K562 (cell line): Measurements from ENCODE around the gene VPS13D. TPM values are rescaled to one million over a fixed set of nuclear protein-coding genes. Genes with fewer than 3 reads are reported as not detected.

ENCODE experiments used
- CHCHD3 ChIP-seq: fragments of 250-450 bp; sonication (Bioruptor Pico); IDR thresholded peaks from 2 replicates; pipeline ENCODE4 v2.1.2; 2022; ENCODE audit warnings: mild to moderate bottlenecking
- MTA1 ChIP-seq: fragments of 450-650 bp; IDR thresholded peaks from 2 replicates; pipeline ENCODE4 v1.6.1; 2017; ENCODE audit warnings: borderline replicate concordance
- NBN ChIP-seq: fragments of 450-650 bp; IDR thresholded peaks from 2 replicates; pipeline ENCODE4 v1.6.1; 2016; ENCODE audit warnings: low read depth, mild to moderate bottlenecking
- NFE2 ChIP-seq: IDR thresholded peaks from 2 replicates; pipeline ENCODE4 v1.6.1; 2014; ENCODE audit warnings: antibody characterized with exemption, low read depth
- SIX5 ChIP-seq, 2 experiments: IDR thresholded peaks; 2 replicates each; pipeline ENCODE4 v1.6.1; 2011; ENCODE audit warnings: low read length in 2 of 2, borderline replicate concordance in 1 of 2, low read depth in 1 of 2, mild to moderate bottlenecking in 1 of 2, moderate library complexity in 1 of 2; ENCODE audit not compliant: insufficient read depth in 1 of 2
- ZNF24 ChIP-seq: fragments of 450-650 bp; IDR thresholded peaks from 2 replicates; pipeline ENCODE4 v1.6.1; 2016
- polyA plus RNA-seq, 8 experiments: library from polyadenylated mRNA; depleted of rRNA in 4 of 8; stranded (reverse) in 5 of 8; unstranded in 3 of 8; fragments of >200 nt; fragmentation: Nextera tagmentation in 2 of 8; fragmentation: Illumina TruSeq in 1 of 8; extraction: Ambion mirVana in 2 of 8; extraction: Trizol in 1 of 8; gene quantifications; 2 replicates each; pipeline versions ENCODE4 v1.2.1 to v1.2.3, GENCODE V29; 2011 to 2014; ENCODE audit warnings: inconsistent platforms in 1 of 8, missing spikeins in 1 of 8
- total RNA-seq, 7 experiments: library from RNA; depleted of rRNA in 6 of 7; stranded (reverse); fragments of >200 nt in 6 of 7; fragmentation: Illumina TruSeq in 2 of 7; extraction: Trizol in 2 of 7; gene quantifications; 2 replicates each; pipeline versions ENCODE4 v1.2.1 to v1.2.3, GENCODE V29; 2011 to 2021; ENCODE audit warnings: low replicate concordance in 1 of 7
- TF ChIP-seq, protein P1 (sequence below), 2 experiments: fragments of 450-650 bp; formaldehyde crosslinking in 1 of 2; IDR thresholded peaks; 2 replicates each; pipeline versions ENCODE4 v1.4.0 to v1.6.1; 2014 to 2020; ENCODE audit warnings: mild to moderate bottlenecking in 2 of 2, borderline replicate concordance in 1 of 2, low read depth in 1 of 2
- TF ChIP-seq, protein P2 (sequence below): sonication (generic); formaldehyde crosslinking; IDR thresholded peaks from 2 replicates; pipeline ENCODE4 v1.8.0; 2022; ENCODE audit warnings: mild to moderate bottlenecking, missing genetic modification reagents, borderline replicate concordance

Gene VPS13D
- total and polyA plus RNA-seq, 9 of the 15 experiments (the other 6 are each of a cell fraction or from before 2014, with no cell fraction given), result 6.1 to 51.5 (median 38.5) TPM

DNA sequence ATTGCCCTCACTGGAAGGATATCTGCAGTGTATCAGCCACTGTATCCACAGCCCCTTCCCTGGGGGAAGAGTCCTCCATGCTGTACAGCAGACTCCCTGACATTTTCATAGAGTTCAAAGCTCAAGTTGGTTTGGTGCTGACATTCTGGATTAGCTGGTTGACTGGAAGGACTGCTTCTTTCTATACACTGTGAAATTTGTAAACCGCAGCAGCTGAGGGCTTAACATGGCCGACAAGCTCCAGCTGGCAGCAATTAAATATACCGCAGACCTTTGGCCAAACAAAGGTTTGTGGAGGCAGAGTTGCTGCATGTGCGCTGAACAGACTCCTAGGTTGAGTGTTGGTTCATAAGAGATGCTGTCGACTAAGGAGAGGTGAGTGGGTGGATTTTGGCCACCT, 261.8 kb downstream of the VPS13D start (continued):
- TF ChIP-seq, protein P1, sequence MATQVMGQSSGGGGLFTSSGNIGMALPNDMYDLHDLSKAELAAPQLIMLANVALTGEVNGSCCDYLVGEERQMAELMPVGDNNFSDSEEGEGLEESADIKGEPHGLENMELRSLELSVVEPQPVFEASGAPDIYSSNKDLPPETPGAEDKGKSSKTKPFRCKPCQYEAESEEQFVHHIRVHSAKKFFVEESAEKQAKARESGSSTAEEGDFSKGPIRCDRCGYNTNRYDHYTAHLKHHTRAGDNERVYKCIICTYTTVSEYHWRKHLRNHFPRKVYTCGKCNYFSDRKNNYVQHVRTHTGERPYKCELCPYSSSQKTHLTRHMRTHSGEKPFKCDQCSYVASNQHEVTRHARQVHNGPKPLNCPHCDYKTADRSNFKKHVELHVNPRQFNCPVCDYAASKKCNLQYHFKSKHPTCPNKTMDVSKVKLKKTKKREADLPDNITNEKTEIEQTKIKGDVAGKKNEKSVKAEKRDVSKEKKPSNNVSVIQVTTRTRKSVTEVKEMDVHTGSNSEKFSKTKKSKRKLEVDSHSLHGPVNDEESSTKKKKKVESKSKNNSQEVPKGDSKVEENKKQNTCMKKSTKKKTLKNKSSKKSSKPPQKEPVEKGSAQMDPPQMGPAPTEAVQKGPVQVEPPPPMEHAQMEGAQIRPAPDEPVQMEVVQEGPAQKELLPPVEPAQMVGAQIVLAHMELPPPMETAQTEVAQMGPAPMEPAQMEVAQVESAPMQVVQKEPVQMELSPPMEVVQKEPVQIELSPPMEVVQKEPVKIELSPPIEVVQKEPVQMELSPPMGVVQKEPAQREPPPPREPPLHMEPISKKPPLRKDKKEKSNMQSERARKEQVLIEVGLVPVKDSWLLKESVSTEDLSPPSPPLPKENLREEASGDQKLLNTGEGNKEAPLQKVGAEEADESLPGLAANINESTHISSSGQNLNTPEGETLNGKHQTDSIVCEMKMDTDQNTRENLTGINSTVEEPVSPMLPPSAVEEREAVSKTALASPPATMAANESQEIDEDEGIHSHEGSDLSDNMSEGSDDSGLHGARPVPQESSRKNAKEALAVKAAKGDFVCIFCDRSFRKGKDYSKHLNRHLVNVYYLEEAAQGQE (IDR thresholded peaks at IDR 0.05; ENCODE audit: borderline replicate concordance), result no peak
- TF ChIP-seq, protein P1 (CRISPR knock-in tag; IDR thresholded peaks at IDR 0.05; ENCODE audit: low read depth), result no peak
- TF ChIP-seq NFE2 (no peak), SIX5 (IDR thresholded peaks at IDR 0.05; ENCODE audit: borderline replicate concordance in 1 of 2, insufficient read depth in 1 of 2, low read depth in 1 of 2, low read length in 2 of 2) (no peak), MTA1 (no peak), NBN (no peak), CHCHD3 (CRISPR knock-in tag) (no peak), ZNF24 (no peak)
- TF ChIP-seq, protein P2, sequence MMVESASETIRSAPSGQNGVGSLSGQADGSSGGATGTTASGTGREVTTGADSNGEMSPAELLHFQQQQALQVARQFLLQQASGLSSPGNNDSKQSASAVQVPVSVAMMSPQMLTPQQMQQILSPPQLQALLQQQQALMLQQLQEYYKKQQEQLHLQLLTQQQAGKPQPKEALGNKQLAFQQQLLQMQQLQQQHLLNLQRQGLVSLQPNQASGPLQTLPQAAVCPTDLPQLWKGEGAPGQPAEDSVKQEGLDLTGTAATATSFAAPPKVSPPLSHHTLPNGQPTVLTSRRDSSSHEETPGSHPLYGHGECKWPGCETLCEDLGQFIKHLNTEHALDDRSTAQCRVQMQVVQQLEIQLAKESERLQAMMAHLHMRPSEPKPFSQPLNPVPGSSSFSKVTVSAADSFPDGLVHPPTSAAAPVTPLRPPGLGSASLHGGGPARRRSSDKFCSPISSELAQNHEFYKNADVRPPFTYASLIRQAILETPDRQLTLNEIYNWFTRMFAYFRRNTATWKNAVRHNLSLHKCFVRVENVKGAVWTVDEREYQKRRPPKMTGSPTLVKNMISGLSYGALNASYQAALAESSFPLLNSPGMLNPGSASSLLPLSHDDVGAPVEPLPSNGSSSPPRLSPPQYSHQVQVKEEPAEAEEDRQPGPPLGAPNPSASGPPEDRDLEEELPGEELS (CRISPR knock-in tag), result no peak
